Activated CD4-positive, alpha-beta T cell treated with anti-CD3 and anti-CD28 coated beads for 24 hours (primary cell): ENCODE results near the gene ADCYAP1R1.

Experiments used
- DNase-seq, 2 donors: peaks; one replicate each; pipeline ENCODE4 v3.0.0-alpha.2; 2020; ENCODE audit warnings: low read depth in 2 of 2

ADCYAP1R1 gene

GRCh38 chr7:31051598-31052486, at the start of gene ADCYAP1R1:
Gene ADCYAP1R1, plus strand, starts transcription at chr7:31052308. Its CDS starts 10,957 bp downstream, at chr7:31063265.
- DNase-seq = no peak

- no peak for DNase-seq
Observed at GRCh38 chr7:31003097-31003496, 49.0 kb upstream of the ADCYAP1R1 start.

GRCh38 chr7:31003721-31004120, 48.4 kb upstream of the ADCYAP1R1 start:
- no peak for DNase-seq

- DNase-seq = no peak
Observed at GRCh38 chr7:31004393-31004792, 47.7 kb upstream of the ADCYAP1R1 start.

- DNase-seq = no peak
Observed at GRCh38 chr7:31006857-31007256, 45.3 kb upstream of the ADCYAP1R1 start.

GRCh38 chr7:31007634-31008033, 44.5 kb upstream of the ADCYAP1R1 start:
- no peak for DNase-seq

- DNase-seq = no peak
Observed at GRCh38 chr7:31014826-31015225, 37.3 kb upstream of the ADCYAP1R1 start.

- DNase-seq = no peak
Observed at GRCh38 chr7:31017032-31017675, 35.0 kb upstream of the ADCYAP1R1 start.

GRCh38 chr7:31017721-31018120, 34.4 kb upstream of the ADCYAP1R1 start:
- no peak for DNase-seq

GRCh38 chr7:31019509-31019908, 32.6 kb upstream of the ADCYAP1R1 start:
- DNase-seq = no peak

- DNase-seq = no peak
Observed at GRCh38 chr7:31020161-31020560, 31.9 kb upstream of the ADCYAP1R1 start.

- no peak for DNase-seq
Observed at GRCh38 chr7:31020652-31021051, 31.5 kb upstream of the ADCYAP1R1 start.

- DNase-seq = no peak
Observed at GRCh38 chr7:31022117-31022516, 30.0 kb upstream of the ADCYAP1R1 start.

GRCh38 chr7:31022726-31023125, 29.4 kb upstream of the ADCYAP1R1 start:
- no peak for DNase-seq

- no peak for DNase-seq
Observed at GRCh38 chr7:31023877-31024276, 28.2 kb upstream of the ADCYAP1R1 start.

GRCh38 chr7:31027161-31027965, 24.7 kb upstream of the ADCYAP1R1 start:
- no peak for DNase-seq

GRCh38 chr7:31028006-31028405, 24.1 kb upstream of the ADCYAP1R1 start:
- no peak for DNase-seq

- no peak for DNase-seq
Observed at GRCh38 chr7:31028417-31028992, 23.6 kb upstream of the ADCYAP1R1 start.

- no peak for DNase-seq
Observed at GRCh38 chr7:31029251-31030042, 22.7 kb upstream of the ADCYAP1R1 start.

- no peak for DNase-seq
Observed at GRCh38 chr7:31033674-31034300, 18.3 kb upstream of the ADCYAP1R1 start.

- no peak for DNase-seq
Observed at GRCh38 chr7:31036924-31037323, 15.2 kb upstream of the ADCYAP1R1 start.
